ENCODE results near the gene PTPRM.

PTPRM gene

DNA sequence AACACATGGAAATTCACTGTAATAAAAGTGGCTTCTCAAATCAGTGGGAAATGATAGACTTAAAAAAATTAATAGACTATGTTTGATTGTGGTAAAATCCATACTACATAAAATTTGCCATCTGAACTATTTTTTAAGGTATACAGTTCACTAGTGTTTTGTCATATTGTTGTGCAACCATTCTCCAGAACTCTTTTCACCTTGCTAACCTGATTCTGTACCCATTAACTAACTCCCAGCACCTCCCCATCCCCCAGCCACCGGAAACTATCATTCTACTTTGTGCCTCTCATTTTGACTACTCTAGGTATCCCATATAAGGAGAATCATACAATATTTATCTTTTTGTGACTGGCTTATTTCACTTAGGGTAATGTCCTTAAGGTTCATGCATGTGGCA is 153.3 kb downstream of the PTPRM start:
- Histone ChIP-seq H3K9me3 (no peaks in the 10 kb centered on the region), H3K27ac (no peak overlapping the region), H3K4me3 (ENCODE audit: low read depth in 1 of 2, low read length in 1 of 2) (no peak overlapping the region), H3K27me3 (no peaks in the 10 kb centered on the region), H3K36me3 (no peaks in the 10 kb centered on the region), H3K4me1 (ENCODE audit: control insufficient read depth in 1 of 2, insufficient read depth in 1 of 2, low read depth in 1 of 2, low read length in 1 of 2) (no peaks in the 10 kb centered on the region)
- TF ChIP-seq, protein P1, sequence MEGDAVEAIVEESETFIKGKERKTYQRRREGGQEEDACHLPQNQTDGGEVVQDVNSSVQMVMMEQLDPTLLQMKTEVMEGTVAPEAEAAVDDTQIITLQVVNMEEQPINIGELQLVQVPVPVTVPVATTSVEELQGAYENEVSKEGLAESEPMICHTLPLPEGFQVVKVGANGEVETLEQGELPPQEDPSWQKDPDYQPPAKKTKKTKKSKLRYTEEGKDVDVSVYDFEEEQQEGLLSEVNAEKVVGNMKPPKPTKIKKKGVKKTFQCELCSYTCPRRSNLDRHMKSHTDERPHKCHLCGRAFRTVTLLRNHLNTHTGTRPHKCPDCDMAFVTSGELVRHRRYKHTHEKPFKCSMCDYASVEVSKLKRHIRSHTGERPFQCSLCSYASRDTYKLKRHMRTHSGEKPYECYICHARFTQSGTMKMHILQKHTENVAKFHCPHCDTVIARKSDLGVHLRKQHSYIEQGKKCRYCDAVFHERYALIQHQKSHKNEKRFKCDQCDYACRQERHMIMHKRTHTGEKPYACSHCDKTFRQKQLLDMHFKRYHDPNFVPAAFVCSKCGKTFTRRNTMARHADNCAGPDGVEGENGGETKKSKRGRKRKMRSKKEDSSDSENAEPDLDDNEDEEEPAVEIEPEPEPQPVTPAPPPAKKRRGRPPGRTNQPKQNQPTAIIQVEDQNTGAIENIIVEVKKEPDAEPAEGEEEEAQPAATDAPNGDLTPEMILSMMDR (IDR thresholded peaks at IDR 0.05), result no peak

- Histone ChIP-seq H3K4me3 (ENCODE audit: low read depth in 1 of 2, low read length in 1 of 2) (no peak overlapping the region), H3K27ac (no peak overlapping the region), H3K36me3 (no peaks in the 10 kb centered on the region), H3K9me3 (no peaks in the 10 kb centered on the region), H3K27me3 (no peaks in the 10 kb centered on the region), H3K4me1 (ENCODE audit: control insufficient read depth in 1 of 2, insufficient read depth in 1 of 2, low read depth in 1 of 2, low read length in 1 of 2) (no peaks in the 10 kb centered on the region)
- TF ChIP-seq, protein P1 (IDR thresholded peaks at IDR 0.05), result no peak
Observed at GRCh38 chr18:7721532-7721931, 154.4 kb downstream of the PTPRM start.

DNA sequence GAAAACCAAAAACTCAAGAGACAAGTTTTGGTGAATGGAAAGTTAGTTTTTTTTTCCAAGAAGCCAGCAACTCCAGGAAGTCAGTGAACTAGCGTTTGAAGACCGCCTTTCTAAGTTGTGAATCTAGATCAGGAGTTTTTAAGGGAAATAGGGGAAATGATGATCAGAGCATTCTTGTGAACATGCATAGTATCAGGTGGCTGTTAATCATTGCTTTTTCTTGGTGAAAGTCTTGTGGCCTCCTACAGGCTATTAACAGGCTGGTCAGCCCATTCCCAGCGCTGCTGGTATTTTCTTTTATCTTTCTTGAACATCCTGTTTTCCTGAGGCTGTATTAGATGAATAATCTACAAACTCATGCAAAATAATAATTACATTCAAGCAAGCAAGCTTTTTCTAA is 155.8 kb downstream of the PTPRM start:
- H3K27ac ChIP-seq, result no peak overlapping the region
- H3K36me3 ChIP-seq, result no peaks in the 10 kb centered on the region
- H3K4me3 ChIP-seq (ENCODE audit: low read depth in 1 of 2, low read length in 1 of 2), result no peak overlapping the region
- H3K27me3 ChIP-seq, result no peaks in the 10 kb centered on the region
- TF ChIP-seq, protein P1 (IDR thresholded peaks at IDR 0.05), result no peak
- H3K9me3 ChIP-seq, result no peaks in the 10 kb centered on the region
- no peaks in the 10 kb centered on the region for H3K4me1 ChIP-seq (ENCODE audit: control insufficient read depth in 1 of 2, insufficient read depth in 1 of 2, low read depth in 1 of 2, low read length in 1 of 2)

- H3K9me3 ChIP-seq, result no peaks in the 10 kb centered on the region
- no peaks in the 10 kb centered on the region for H3K27me3 ChIP-seq
- H3K27ac ChIP-seq, result no peak overlapping the region
- H3K36me3 ChIP-seq, result no peaks in the 10 kb centered on the region
- H3K4me3 ChIP-seq (ENCODE audit: low read depth in 1 of 2, low read length in 1 of 2), result no peak overlapping the region
- no peaks in the 10 kb centered on the region for H3K4me1 ChIP-seq (ENCODE audit: control insufficient read depth in 1 of 2, insufficient read depth in 1 of 2, low read depth in 1 of 2, low read length in 1 of 2)
- TF ChIP-seq, protein P1 (IDR thresholded peaks at IDR 0.05), result no peak
Observed at GRCh38 chr18:7723558-7723957, 156.4 kb downstream of the PTPRM start.

- H3K4me1 ChIP-seq (ENCODE audit: control insufficient read depth in 1 of 2, insufficient read depth in 1 of 2, low read depth in 1 of 2, low read length in 1 of 2), result no peaks in the 10 kb centered on the region
- TF ChIP-seq, protein P1 (IDR thresholded peaks at IDR 0.05), result no peak
- H3K36me3 ChIP-seq, result no peaks in the 10 kb centered on the region
- H3K27ac ChIP-seq, result no peak overlapping the region
- H3K9me3 ChIP-seq, result no peaks in the 10 kb centered on the region
- H3K4me3 ChIP-seq (ENCODE audit: low read depth in 1 of 2, low read length in 1 of 2), result no peak overlapping the region
- no peaks in the 10 kb centered on the region for H3K27me3 ChIP-seq
Observed at GRCh38 chr18:7725473-7725872, 158.4 kb downstream of the PTPRM start.

- Histone ChIP-seq H3K4me3 (ENCODE audit: low read depth in 1 of 2, low read length in 1 of 2) (no peak overlapping the region), H3K9me3 (no peaks in the 10 kb centered on the region), H3K27me3 (no peaks in the 10 kb centered on the region), H3K27ac (no peak overlapping the region), H3K36me3 (no peaks in the 10 kb centered on the region), H3K4me1 (ENCODE audit: control insufficient read depth in 1 of 2, insufficient read depth in 1 of 2, low read depth in 1 of 2, low read length in 1 of 2) (no peaks in the 10 kb centered on the region)
- TF ChIP-seq, protein P1 (IDR thresholded peaks at IDR 0.05), result no peak
Observed at GRCh38 chr18:7725897-7726296, 158.8 kb downstream of the PTPRM start.

All from neutrophil (primary cell).